Stimulated activated CD4-positive, alpha-beta T cell treated with anti-CD3 and anti-CD28 coated beads, Interleukin-1b, Interleukin-23, amount 100 ng/mL, for 4 hours (primary cell): Measurements from ENCODE around the gene INTS7.

Experiments
- DNase-seq, 2 donors: peaks; one replicate each; pipeline ENCODE4 v3.0.0-alpha.2; 2020; ENCODE audit warnings: low read depth in 2 of 2

INTS7 gene

DNA sequence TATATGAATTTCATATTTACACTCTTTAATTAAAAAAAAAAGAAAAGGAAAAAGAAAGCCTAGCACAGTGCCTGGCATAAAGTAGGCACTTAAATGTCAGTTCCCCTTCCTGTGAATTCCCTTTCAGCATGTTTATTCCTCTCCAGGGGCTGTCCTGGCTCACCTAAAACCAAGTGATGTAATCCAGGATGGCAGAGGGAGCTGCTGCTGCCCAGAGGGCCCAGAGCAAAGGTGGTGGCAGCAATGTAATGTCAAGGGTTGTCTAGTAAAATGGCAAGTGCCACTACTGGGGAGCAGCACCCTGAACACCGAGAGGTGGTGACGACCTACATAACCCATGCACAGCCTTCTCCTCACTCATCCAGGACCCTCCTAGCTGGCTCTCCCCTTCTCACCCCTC lies 126.4 kb downstream of the INTS7 start:
- DNase-seq = no peak

DNA sequence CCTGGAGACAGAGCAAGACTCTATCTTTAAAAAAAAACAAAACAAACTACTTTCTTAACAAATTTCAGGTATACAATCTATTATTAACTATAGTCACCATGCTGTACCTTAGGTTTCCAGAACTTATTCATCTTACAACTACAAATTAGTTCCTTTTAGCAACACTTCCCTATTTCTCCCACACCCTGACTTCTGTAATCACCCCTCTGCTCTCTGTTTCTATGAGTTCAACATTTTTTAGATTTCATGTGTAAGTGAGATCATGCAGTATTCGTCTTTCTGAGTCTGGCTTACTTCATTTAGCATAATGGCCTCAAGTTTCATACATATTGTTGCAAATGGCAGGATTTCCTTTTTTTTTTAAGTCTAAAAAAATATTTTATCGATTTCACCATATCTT lies 126.9 kb downstream of the INTS7 start:
- no peak for DNase-seq

DNA sequence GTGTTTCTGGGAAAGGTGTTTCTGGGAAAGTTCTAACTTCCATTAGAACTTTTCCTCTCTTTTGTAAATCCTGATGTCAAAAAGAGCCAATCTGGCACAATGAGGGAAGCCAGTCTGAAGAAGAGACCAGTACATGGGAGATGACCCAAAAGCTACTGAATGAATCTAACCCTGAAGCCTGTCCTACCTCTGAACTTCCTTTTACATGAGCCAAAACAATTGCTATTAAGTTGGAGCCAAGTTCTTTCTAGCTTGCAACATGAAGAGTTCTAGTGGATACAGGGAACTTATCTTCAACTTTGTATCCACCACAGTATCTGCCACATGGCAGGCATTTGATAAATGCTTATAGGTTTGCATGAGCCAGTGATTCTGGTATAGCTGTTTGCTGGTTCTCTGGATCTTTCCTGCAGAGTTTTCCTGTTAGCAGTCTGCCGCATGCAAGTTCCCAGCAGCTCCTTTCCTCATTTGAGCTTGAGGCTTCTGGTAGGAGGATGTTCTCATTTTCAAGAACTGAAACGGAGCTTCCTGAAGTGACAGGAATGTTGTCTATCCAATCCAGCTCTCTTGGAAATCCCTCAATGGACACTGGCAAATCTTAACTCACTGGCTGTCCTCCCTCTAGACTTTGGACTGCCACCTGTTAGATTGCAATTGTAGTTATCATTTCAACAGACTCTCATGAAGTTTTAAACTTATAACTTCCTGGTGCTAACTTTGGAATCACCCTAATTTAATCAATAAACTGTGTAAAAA lies 131.7 kb downstream of the INTS7 start:
- DNase-seq = no peak

DNA sequence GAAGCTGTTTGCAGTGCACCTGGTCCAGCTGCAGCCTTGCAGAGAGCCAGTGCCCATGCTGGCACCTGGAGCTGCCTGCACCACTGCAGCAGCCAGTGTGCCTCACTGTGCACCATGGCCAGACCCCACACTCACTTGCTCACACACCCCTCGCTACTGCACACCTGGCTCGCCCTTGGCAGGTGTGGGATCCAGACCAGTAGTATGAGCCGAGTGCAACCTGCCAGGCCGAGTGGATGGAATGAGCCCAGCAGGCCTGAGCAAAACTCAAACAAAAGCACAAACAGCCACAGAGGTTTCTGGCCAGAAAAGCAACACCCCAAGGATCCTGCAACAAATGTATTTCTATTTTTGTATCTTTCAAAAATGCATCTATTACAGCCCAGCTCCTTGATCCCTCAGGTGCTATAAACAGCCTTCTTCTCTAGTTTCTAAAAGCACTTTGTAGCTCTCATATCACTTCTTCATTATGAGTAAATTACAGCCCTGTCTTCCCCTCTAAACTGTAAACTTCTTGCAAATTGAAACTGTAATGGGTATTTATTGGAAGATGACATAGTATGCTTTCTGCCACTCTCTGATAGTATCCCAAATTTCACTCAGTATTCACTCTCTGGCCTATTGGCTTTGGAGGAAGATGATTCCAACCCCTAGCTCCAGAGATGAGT lies 132.6 kb downstream of the INTS7 start:
- DNase-seq = no peak

- DNase-seq = no peak
These were observed 133.4 kb downstream of the INTS7 start for GRCh38 chr1:211901945-211902344.

- DNase-seq = no peak
These were observed 134.9 kb downstream of the INTS7 start for GRCh38 chr1:211900441-211900840.

GRCh38 chr1:211896958-211897357 lies 138.4 kb downstream of the INTS7 start:
- no peak for DNase-seq

- DNase-seq = no peak
These were observed 140.1 kb downstream of the INTS7 start for GRCh38 chr1:211895126-211895759.

DNA sequence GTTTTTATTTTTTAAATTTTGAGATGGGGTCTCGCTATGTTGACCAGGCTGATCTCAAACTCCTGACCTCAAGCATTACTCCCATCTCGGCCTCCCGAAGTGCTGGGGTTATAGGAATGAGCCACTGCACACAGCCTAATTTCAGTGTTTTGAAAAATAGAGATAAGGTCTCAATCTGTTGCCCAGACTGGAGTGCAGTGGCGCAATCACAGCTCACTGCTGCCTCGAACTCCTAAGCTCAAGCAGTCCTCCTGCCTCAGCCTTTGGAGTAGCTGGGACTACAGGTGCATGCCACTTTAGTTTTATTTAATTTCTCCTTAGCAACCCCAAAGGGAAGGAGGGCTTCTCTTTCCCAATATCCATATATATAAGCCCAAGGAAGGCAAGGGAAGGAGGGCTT lies 141.0 kb downstream of the INTS7 start:
- no peak for DNase-seq

- DNase-seq = no peak
These were observed 142.1 kb downstream of the INTS7 start for GRCh38 chr1:211893260-211893659.

- no peak for DNase-seq
These were observed 142.8 kb downstream of the INTS7 start for GRCh38 chr1:211892577-211892976.

DNA sequence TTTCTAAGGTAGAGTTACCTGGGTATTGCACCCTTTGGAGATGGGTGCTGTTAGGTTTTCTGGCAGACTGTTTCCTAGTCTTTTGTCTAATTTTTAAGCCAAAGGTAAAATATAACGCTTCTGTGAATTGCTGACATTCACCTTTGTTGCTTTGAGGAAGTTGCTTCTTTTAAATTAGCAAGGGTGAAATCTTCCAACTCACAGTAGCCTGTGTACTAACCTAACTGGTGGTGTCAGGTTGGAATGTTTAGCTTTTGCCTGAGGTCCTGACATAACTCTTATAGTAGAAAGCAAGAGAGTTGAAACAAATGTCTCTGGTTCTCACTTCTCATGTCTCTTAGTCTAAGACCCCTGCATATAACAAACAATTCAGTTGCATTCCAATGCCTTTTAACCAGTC lies 143.6 kb downstream of the INTS7 start:
- DNase-seq = no peak
